Fibroblast of lung (primary cell): ENCODE data around the gene ZSCAN1. TPM values are rescaled to one million over a fixed set of nuclear protein-coding genes. Genes with fewer than 3 reads are reported as not detected.
"Not testable (repeated sequence)": the region's sequence is repeated elsewhere in the genome, so short reads cannot be mapped to it uniquely, and the experiment has no call there.

ENCODE experiments used
- DNase-seq, 2 donors: peaks; one replicate each; pipeline versions ENCODE4 v3.0.0 to v3.0.0-alpha.2; 2010; ENCODE audit warnings: low read depth in 2 of 2
- H2AFZ ChIP-seq: 2 replicates; pipeline ENCODE4 v1.5.1; 2012; ENCODE audit warnings: low read length, control low read depth, inconsistent platforms
- H3K27ac ChIP-seq: 2 replicates; pipeline ENCODE4 v1.5.1; 2011; ENCODE audit warnings: low read length, control low read depth; ENCODE audit not compliant: insufficient read depth
- H3K27me3 ChIP-seq: 2 replicates; pipeline ENCODE4 v1.5.1; 2011; ENCODE audit warnings: mild to moderate bottlenecking, low read length; ENCODE audit not compliant: control insufficient read depth, insufficient read depth
- H3K36me3 ChIP-seq: 2 replicates; pipeline ENCODE4 v1.5.1; 2011; ENCODE audit warnings: low read length; ENCODE audit not compliant: control insufficient read depth, insufficient read depth
- H3K4me1 ChIP-seq: 2 replicates; pipeline ENCODE4 v1.5.1; 2011; ENCODE audit warnings: low read length; ENCODE audit not compliant: control insufficient read depth, insufficient read depth; ENCODE audit errors: extremely low read depth
- H3K4me2 ChIP-seq: 2 replicates; pipeline ENCODE4 v1.5.1; 2011; ENCODE audit warnings: low read length, control low read depth; ENCODE audit not compliant: insufficient read depth; ENCODE audit errors: extremely low read depth
- H3K4me3 ChIP-seq, 4 experiments: fragments of 200-600 bp in 1 of 4; sonication (generic) in 1 of 4; replicated peaks in 1 of 4; 2 replicates each; pipeline ENCODE4 v1.5.1; 2011 to 2016; ENCODE audit warnings: low read length in 4 of 4, low read depth in 3 of 4, mild to moderate bottlenecking in 3 of 4, control low read depth in 2 of 4, inconsistent platforms in 1 of 4, mixed read lengths in 1 of 4; ENCODE audit not compliant: insufficient read depth in 1 of 4; ENCODE audit errors: control extremely low read depth in 1 of 4
- H3K79me2 ChIP-seq: 2 replicates; pipeline ENCODE4 v1.5.1; 2012; ENCODE audit warnings: mild to moderate bottlenecking, low read length, inconsistent platforms; ENCODE audit not compliant: control insufficient read depth, insufficient read depth
- H3K9ac ChIP-seq: 2 replicates; pipeline ENCODE4 v1.5.1; 2011; ENCODE audit warnings: mild to moderate bottlenecking, low read length, control low read depth; ENCODE audit not compliant: insufficient read depth
- H3K9me3 ChIP-seq: 2 replicates; pipeline ENCODE4 v1.5.1; 2012; ENCODE audit warnings: low read depth, low read length; ENCODE audit not compliant: control insufficient read depth, insufficient read depth
- H4K20me1 ChIP-seq: 2 replicates; pipeline ENCODE4 v1.5.1; 2011; ENCODE audit warnings: low read length; ENCODE audit not compliant: control insufficient read depth, insufficient read depth; ENCODE audit errors: extremely low read depth
- EZH2 ChIP-seq: IDR thresholded peaks from 2 replicates; pipeline ENCODE4 v1.5.1; 2012; ENCODE audit warnings: low read length, control low read depth, mild to moderate bottlenecking; ENCODE audit errors: missing control alignments
- polyA plus RNA-seq, 2 donors: library from polyadenylated mRNA; depleted of rRNA in 1 of 2; stranded (reverse) in 1 of 2; unstranded in 1 of 2; fragments of >200 nt; gene quantifications; 2 replicates each; pipeline ENCODE4 v1.2.1, GENCODE V29; 2011 to 2012; ENCODE audit warnings: missing spikeins in 1 of 2
- total RNA-seq: library from RNA; depleted of rRNA; stranded (reverse); fragments of >200 nt; gene quantifications from 2 replicates; pipeline ENCODE4 v1.2.1, GENCODE V29; 2014
- TF ChIP-seq, protein P1 (sequence below), 2 donors: IDR thresholded peaks in 1 of 2; conservative IDR thresholded peaks in 1 of 2; 1 replicate in 1 of 2; 2 replicates in 1 of 2; pipeline ENCODE4 v1.5.1; 2011 to 2012; ENCODE audit warnings: low read length in 2 of 2, control low read depth in 1 of 2, inconsistent platforms in 1 of 2, low read depth in 1 of 2, mild to moderate bottlenecking in 1 of 2

Gene ZSCAN1
- total and polyA plus RNA-seq, 2 donors (not counting 1 experiment from before 2014, with no cell fraction given), result not detected

GRCh38 chr19:58007285-58007684, 26.5 kb upstream of the ZSCAN1 start:
- peaks cover 2% of the 10 kb centered on the region for H3K79me2 ChIP-seq
- DNase-seq, result no peak
- no peak overlapping the region for H2AFZ ChIP-seq
- H3K4me2 ChIP-seq, result no peak overlapping the region
- no peak for TF ChIP-seq EZH2
- TF ChIP-seq, protein P1, sequence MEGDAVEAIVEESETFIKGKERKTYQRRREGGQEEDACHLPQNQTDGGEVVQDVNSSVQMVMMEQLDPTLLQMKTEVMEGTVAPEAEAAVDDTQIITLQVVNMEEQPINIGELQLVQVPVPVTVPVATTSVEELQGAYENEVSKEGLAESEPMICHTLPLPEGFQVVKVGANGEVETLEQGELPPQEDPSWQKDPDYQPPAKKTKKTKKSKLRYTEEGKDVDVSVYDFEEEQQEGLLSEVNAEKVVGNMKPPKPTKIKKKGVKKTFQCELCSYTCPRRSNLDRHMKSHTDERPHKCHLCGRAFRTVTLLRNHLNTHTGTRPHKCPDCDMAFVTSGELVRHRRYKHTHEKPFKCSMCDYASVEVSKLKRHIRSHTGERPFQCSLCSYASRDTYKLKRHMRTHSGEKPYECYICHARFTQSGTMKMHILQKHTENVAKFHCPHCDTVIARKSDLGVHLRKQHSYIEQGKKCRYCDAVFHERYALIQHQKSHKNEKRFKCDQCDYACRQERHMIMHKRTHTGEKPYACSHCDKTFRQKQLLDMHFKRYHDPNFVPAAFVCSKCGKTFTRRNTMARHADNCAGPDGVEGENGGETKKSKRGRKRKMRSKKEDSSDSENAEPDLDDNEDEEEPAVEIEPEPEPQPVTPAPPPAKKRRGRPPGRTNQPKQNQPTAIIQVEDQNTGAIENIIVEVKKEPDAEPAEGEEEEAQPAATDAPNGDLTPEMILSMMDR (conservative IDR thresholded peaks at IDR 0.05 in 1 of 2, IDR thresholded peaks at IDR 0.05 in 1 of 2; ENCODE audit: low read depth in 1 of 2, low read length in 2 of 2), result no peak
- H3K27ac ChIP-seq, result no peak overlapping the region
- H3K4me3 ChIP-seq, result no peak overlapping the region
- no peak overlapping the region for H3K9ac ChIP-seq
- H4K20me1 ChIP-seq, result no peaks in the 10 kb centered on the region
- H3K36me3 ChIP-seq, result peaks cover 5% of the 10 kb centered on the region
- H3K9me3 ChIP-seq, result peaks cover 2% of the 10 kb centered on the region
- no peaks in the 10 kb centered on the region for H3K4me1 ChIP-seq
- no peaks in the 10 kb centered on the region for H3K27me3 ChIP-seq

DNA sequence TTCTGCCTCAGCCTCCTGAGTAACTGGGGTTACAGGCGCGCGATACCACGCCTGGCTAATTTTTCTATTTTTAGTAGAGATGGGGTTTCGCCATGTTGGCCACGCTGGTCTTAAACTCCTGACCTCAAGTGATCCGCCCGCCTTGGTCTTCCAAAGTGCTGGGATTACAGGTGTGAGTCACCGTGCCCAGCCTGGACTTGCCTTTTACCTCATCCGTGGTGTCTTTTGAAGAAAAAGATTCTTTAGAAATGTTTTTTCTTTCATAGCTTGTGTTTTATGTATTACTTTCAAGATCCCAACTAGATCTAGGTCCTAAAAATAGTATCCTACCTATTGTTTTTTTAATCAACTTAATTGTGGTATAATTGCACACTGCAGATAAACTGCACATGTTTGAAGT, 24.9 kb upstream of the ZSCAN1 start:
- H2AFZ ChIP-seq, H3K9ac ChIP-seq, H3K4me1 ChIP-seq, H3K9me3 ChIP-seq, H3K27me3 ChIP-seq, H3K4me3 ChIP-seq, H4K20me1 ChIP-seq, H3K79me2 ChIP-seq, H3K36me3 ChIP-seq: not testable (repeated sequence)
- peak overlapping the region; percentile 26 for H3K27ac ChIP-seq
- peak overlapping the region; percentile 15 for H3K4me2 ChIP-seq
- peak in 1 of 2 donors; percentile 9 for DNase-seq

GRCh38 chr19:58009301-58009665, 24.5 kb upstream of the ZSCAN1 start:
- peak overlapping the region; percentile 63 for H3K4me2 ChIP-seq
- H3K9me3 ChIP-seq, result peaks cover 2% of the 10 kb centered on the region
- H3K36me3 ChIP-seq, result peaks cover 5% of the 10 kb centered on the region
- no peak overlapping the region for H3K9ac ChIP-seq
- peak overlapping the region in 3 of 4 experiments; percentile 6 to 56 (median 6) for H3K4me3 ChIP-seq
- peak overlapping the region; percentile 26 for H3K27ac ChIP-seq
- no peaks in the 10 kb centered on the region for H3K4me1 ChIP-seq
- no peak overlapping the region for H2AFZ ChIP-seq
- H4K20me1 ChIP-seq, result no peaks in the 10 kb centered on the region
- H3K27me3 ChIP-seq, result no peaks in the 10 kb centered on the region
- H3K79me2 ChIP-seq, result no peaks in the 10 kb centered on the region
- no peak for TF ChIP-seq EZH2
- TF ChIP-seq, protein P1 (conservative IDR thresholded peaks at IDR 0.05 in 1 of 2, IDR thresholded peaks at IDR 0.05 in 1 of 2; ENCODE audit: low read depth in 1 of 2, low read length in 2 of 2), result no peak
- DNase-seq, result no peak
